Activated CD8-positive, alpha-beta T cell treated with anti-CD3 and anti-CD28 coated beads for 36 hours (primary cell): ENCODE results near the gene TANGO6. TPM values are rescaled to one million over a fixed set of nuclear protein-coding genes. Genes with fewer than 3 reads are reported as not detected.
A peak's percentile ranks its signal among the peaks of the same experiment; 100 is the strongest.
"Not testable (repeated sequence)": the region's sequence is repeated elsewhere in the genome, so short reads cannot be mapped to it uniquely, and the experiment has no call there.

Experiments used
- ATAC-seq: fragments of 200-7000 bp; cut with Tn5 transposase; one replicate; pipeline ENCODE4 v1.10.0; 2021; ENCODE audit warnings: mild to moderate bottlenecking, moderate library complexity
- CTCF ChIA-PET: fragments of 350-600 bp; sonication (Branson Sonifier 250); formaldehyde crosslinking; loops from one replicate; lab custom pipeline; 2021; ENCODE audit warnings: antibody characterized with exemption; lab: Charles Lee
- POLR2A ChIA-PET: fragments of 350-600 bp; sonication (Branson Sonifier 250); formaldehyde crosslinking; loops from one replicate; lab custom pipeline; 2021; ENCODE audit warnings: antibody characterized with exemption; lab: Charles Lee
- DNase-seq: peaks from one replicate; pipeline ENCODE4 v3.0.0-alpha.2; 2020
- H3K27ac Mint-ChIP-seq: one replicate; pipeline ENCODE4 v1.8.0; 2021; ENCODE audit warnings: mild to moderate bottlenecking, mixed read lengths
- H3K27me3 Mint-ChIP-seq: one replicate; pipeline ENCODE4 v1.8.0; 2021; ENCODE audit warnings: mixed read lengths
- H3K36me3 Mint-ChIP-seq: one replicate; pipeline ENCODE4 v1.8.0; 2021; ENCODE audit warnings: low read depth, mixed read lengths
- H3K4me1 Mint-ChIP-seq: one replicate; pipeline ENCODE4 v1.8.0; 2021; ENCODE audit warnings: low read depth, mixed read lengths
- H3K4me3 Mint-ChIP-seq: one replicate; pipeline ENCODE4 v1.8.0; 2021; ENCODE audit warnings: mild to moderate bottlenecking, moderate library complexity, mixed read lengths
- H3K9me3 Mint-ChIP-seq: one replicate; pipeline ENCODE4 v1.8.0; 2021; ENCODE audit warnings: mixed read lengths
- CTCF ChIP-seq: fragments of 200-600 bp; IDR thresholded peaks from one replicate; pipeline ENCODE4 v1.8.0; 2022; ENCODE audit warnings: antibody characterized with exemption, mild to moderate bottlenecking
- intact Hi-C: fragments of 100-400 bp; cut with micrococcal nuclease; formaldehyde crosslinking; loops from one replicate; pipeline ENCODE4 v1.10.0; 2022
- total RNA-seq, 2 experiments: library from RNA; stranded (reverse); gene quantifications; one replicate each; pipeline ENCODE4 v1.2.3, GENCODE V29; 2021

TANGO6 gene
- total RNA-seq, 2 experiments from 2014 or later: 23.0 to 27.0 TPM

- no peak for TF ChIP-seq CTCF
- ChIA-PET CTCF (interaction anchor here (1.0 kb wide), 1 partner anchor 11 kb away, joined by 3 read pairs; no protein-coding TSS in a partner anchor), POLR2A (no interaction called here)
- intact Hi-C loops: loop anchor here (5.0 kb wide), 1 partner anchor 292 kb away; the partner anchor contains the start of genes CHTF8 and UTP4
- Mint-ChIP-seq H3K4me1 (peaks cover 9% of the 10 kb centered on the region), H3K27me3 (no peaks in the 10 kb centered on the region), H3K27ac (no peak overlapping the region), H3K9me3 (no peaks in the 10 kb centered on the region), H3K4me3 (no peak overlapping the region), H3K36me3 (no peaks in the 10 kb centered on the region)
- DNase-seq: no peak
- ATAC-seq: no peak
Observed at GRCh38 chr16:68839831-68840230, 3.5 kb upstream of the TANGO6 start.

DNA sequence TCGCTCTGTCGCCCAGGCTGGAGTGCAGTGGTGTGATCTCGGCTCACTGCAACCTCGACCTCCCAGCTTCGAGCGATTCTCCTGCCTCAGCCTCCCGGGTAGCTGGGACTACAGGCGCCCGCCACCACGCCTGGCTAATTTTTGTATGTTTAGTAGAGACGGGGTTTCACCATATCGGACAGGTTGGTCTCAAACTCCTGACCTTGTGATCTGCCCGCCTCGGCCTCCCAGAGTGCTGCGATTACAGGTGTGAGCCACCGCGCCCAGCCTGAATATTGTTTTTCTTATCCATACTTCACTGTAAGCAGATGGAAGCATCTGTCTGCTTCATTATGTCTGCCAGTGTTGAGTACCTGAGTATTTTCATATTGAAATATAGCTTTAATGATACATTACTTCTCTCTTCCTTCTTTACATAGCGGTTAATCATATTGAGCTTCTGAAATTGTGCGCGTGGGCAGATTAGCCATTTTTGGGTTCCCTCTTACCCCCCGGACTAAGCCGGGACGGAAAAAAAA lies 308 bp upstream of the TANGO6 start:
- DNase-seq, ATAC-seq, H3K27me3 Mint-ChIP-seq, H3K9me3 Mint-ChIP-seq: not testable (repeated sequence)
- Mint-ChIP-seq H3K4me3 (peak overlapping the region; percentile 92), H3K4me1 (peaks cover 21% of the 10 kb centered on the region), H3K27ac (peak overlapping the region; percentile 93), H3K36me3 (peaks cover 11% of the 10 kb centered on the region)
- POLR2A ChIA-PET: interaction anchor here (0.6 to 2.4 kb wide), 11 partner anchors 10 to 374 kb away, joined by 3 to 16 read pairs (median 5); partner anchors contain the start of gene ZFP90
- CTCF ChIA-PET: interaction anchor here (0.9 to 1.3 kb wide), 7 partner anchors 9 to 314 kb away, joined by 3 to 6 read pairs (median 3); no protein-coding TSS in a partner anchor
- intact Hi-C loops: loop anchor here (5.0 kb wide), 1 partner anchor 289 kb away; the partner anchor contains the start of genes CHTF8 and UTP4

GRCh38 chr16:68844211-68844564 lies 857 bp downstream of the TANGO6 start:
- no peak for ATAC-seq
- H3K4me1 Mint-ChIP-seq: peaks cover 21% of the 10 kb centered on the region
- TF ChIP-seq CTCF: no peak
- H3K27me3 Mint-ChIP-seq: no peaks in the 10 kb centered on the region
- ChIA-PET POLR2A (interaction anchor here (0.9 to 2.4 kb wide), 8 partner anchors 11 to 720 kb away, joined by 3 to 16 read pairs (median 5); partner anchors contain the start of gene ZFP90), CTCF (interaction anchor here (0.7 to 1.3 kb wide), 4 partner anchors 35 to 312 kb away, joined by 3 to 6 read pairs (median 3); no protein-coding TSS in a partner anchor)
- peak overlapping the region; percentile 93 for H3K27ac Mint-ChIP-seq
- peak overlapping the region; percentile 92 for H3K4me3 Mint-ChIP-seq
- DNase-seq: no peak
- H3K9me3 Mint-ChIP-seq: no peaks in the 10 kb centered on the region
- H3K36me3 Mint-ChIP-seq: peaks cover 12% of the 10 kb centered on the region
- intact Hi-C loops: loop anchor here (5.0 kb wide), 1 partner anchor 288 kb away; the partner anchor contains the start of genes CHTF8 and UTP4

GRCh38 chr16:68848786-68849185 lies 5.5 kb downstream of the TANGO6 start:
- Mint-ChIP-seq H3K36me3 (peaks cover 15% of the 10 kb centered on the region), H3K27me3 (no peaks in the 10 kb centered on the region), H3K4me1 (peaks cover 24% of the 10 kb centered on the region), H3K4me3 (no peak overlapping the region), H3K27ac (no peak overlapping the region), H3K9me3 (no peaks in the 10 kb centered on the region)
- ATAC-seq (no peak), DNase-seq (no peak)
- POLR2A ChIA-PET: no interaction called here
- no peak for TF ChIP-seq CTCF
- intact Hi-C loops: no loop called here
- CTCF ChIA-PET: interaction anchor here (3.4 kb wide), 1 partner anchor 276 kb away, joined by 27 read pairs; no protein-coding TSS in a partner anchor

DNA sequence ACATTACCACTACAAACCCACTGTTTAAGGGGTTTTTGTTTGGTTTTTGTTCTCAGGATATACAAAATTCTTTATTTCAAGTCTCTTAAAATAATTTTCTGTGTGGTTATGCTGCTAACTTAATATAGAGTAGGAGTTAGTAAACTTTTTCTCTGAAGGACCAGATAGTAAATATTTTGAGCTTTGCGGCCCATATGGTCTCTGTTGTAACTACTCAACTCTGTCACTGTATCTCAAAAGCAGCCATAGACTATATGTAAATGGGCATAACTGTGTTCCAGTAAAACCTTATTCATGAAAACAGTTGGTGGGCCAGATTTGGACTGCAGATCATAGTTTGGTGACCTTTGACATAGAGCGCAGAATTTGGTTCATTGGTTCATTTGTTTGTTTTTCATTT lies 7.2 kb downstream of the TANGO6 start:
- ATAC-seq (no peak), DNase-seq (no peak)
- H3K4me1 Mint-ChIP-seq: peaks cover 16% of the 10 kb centered on the region
- ChIA-PET CTCF (interaction anchor here (1.5 kb wide), 1 partner anchor 260 kb away, joined by 3 read pairs; no protein-coding TSS in a partner anchor), POLR2A (no interaction called here)
- intact Hi-C loops: no loop called here
- H3K27me3 Mint-ChIP-seq: no peaks in the 10 kb centered on the region
- no peak overlapping the region for H3K27ac Mint-ChIP-seq
- H3K9me3 Mint-ChIP-seq: no peaks in the 10 kb centered on the region
- no peak overlapping the region for H3K4me3 Mint-ChIP-seq
- no peak for TF ChIP-seq CTCF
- H3K36me3 Mint-ChIP-seq: peaks cover 15% of the 10 kb centered on the region
